GM21447 (cell line): ENCODE measurements around the gene ILF2.
"Not testable (repeated sequence)": the region's sequence is repeated elsewhere in the genome, so short reads cannot be mapped to it uniquely, and the experiment has no call there.

Experiments used
- ATAC-seq: cut with Tn5 transposase; IDR thresholded peaks from one replicate; pipeline ENCODE4 v1.9.1; 2021; ENCODE audit not compliant: unreplicated experiment

ILF2 gene

GRCh38 chr1:153670859-153671627 is at the start of gene ILF2:
TSS of gene ILF2 (minus strand) at chr1:153670993. CDS start at chr1:153670922, 71 bp downstream.
- ATAC-seq: peak; percentile 95

- ATAC-seq: no peak
These were observed 46.5 kb upstream of the ILF2 start for GRCh38 chr1:153717330-153717729.

- ATAC-seq: not testable (repeated sequence)
These were observed 45.4 kb upstream of the ILF2 start for GRCh38 chr1:153716211-153716610.

- ATAC-seq: no peak
These were observed 40.2 kb upstream of the ILF2 start for GRCh38 chr1:153711026-153711425.

GRCh38 chr1:153705484-153705883 is 34.7 kb upstream of the ILF2 start:
- no peak for ATAC-seq

- ATAC-seq: no peak
These were observed 29.0 kb upstream of the ILF2 start for GRCh38 chr1:153699768-153700167.

GRCh38 chr1:153698923-153699714 is 28.3 kb upstream of the ILF2 start:
- no peak for ATAC-seq

GRCh38 chr1:153698020-153698922 is 27.5 kb upstream of the ILF2 start:
- no peak for ATAC-seq

GRCh38 chr1:153697191-153698019 is 26.6 kb upstream of the ILF2 start:
- no peak for ATAC-seq

GRCh38 chr1:153696741-153697140 is 25.9 kb upstream of the ILF2 start:
- ATAC-seq: no peak

- no peak for ATAC-seq
These were observed 22.7 kb upstream of the ILF2 start for GRCh38 chr1:153693466-153693865.

GRCh38 chr1:153688736-153689328 is 18.0 kb upstream of the ILF2 start:
- no peak for ATAC-seq

GRCh38 chr1:153688276-153688675 is 17.5 kb upstream of the ILF2 start:
- ATAC-seq: no peak

- ATAC-seq: no peak
These were observed 16.7 kb upstream of the ILF2 start for GRCh38 chr1:153687346-153688125.

GRCh38 chr1:153685544-153686340 is 14.9 kb upstream of the ILF2 start:
- ATAC-seq: no peak

GRCh38 chr1:153684892-153685291 is 14.1 kb upstream of the ILF2 start:
- ATAC-seq: no peak

- no peak for ATAC-seq
These were observed 13.1 kb upstream of the ILF2 start for GRCh38 chr1:153683854-153684253.

- no peak for ATAC-seq
These were observed 11.9 kb upstream of the ILF2 start for GRCh38 chr1:153682730-153683129.

- no peak for ATAC-seq
These were observed 9.3 kb upstream of the ILF2 start for GRCh38 chr1:153680120-153680403.
